Activated T-cell treated with anti-CD3 and anti-CD28 coated beads, Interleukin-2, amount 50 U/mL, for 24 hours (primary cell): Measurements from ENCODE around the gene GRIP2.

ENCODE experiments used
- DNase-seq: peaks from one replicate; pipeline ENCODE4 v3.0.0-alpha.2; 2020
- H3K27ac Mint-ChIP-seq: 2 replicates; pipeline ENCODE4 v1.8.0; 2020; ENCODE audit warnings: mild to moderate bottlenecking, mixed read lengths
- H3K27me3 Mint-ChIP-seq: 2 replicates; pipeline ENCODE4 v1.8.0; 2020; ENCODE audit warnings: mixed read lengths
- H3K36me3 Mint-ChIP-seq: 2 replicates; pipeline ENCODE4 v1.8.0; 2020; ENCODE audit warnings: low read depth, mixed read lengths
- H3K4me1 Mint-ChIP-seq: 2 replicates; pipeline ENCODE4 v1.8.0; 2020; ENCODE audit warnings: low read depth, mixed read lengths
- H3K4me3 Mint-ChIP-seq: 2 replicates; pipeline ENCODE4 v1.8.0; 2020; ENCODE audit warnings: mild to moderate bottlenecking, moderate library complexity, mixed read lengths
- H3K9me3 Mint-ChIP-seq: 2 replicates; pipeline ENCODE4 v1.8.0; 2020; ENCODE audit warnings: mixed read lengths

The GRIP2 gene

GRCh38 chr3:14539742-14540491 is at the start of gene GRIP2:
Gene GRIP2 (minus strand): TSS chr3:14540342. CDS start chr3:14540308, 34 bp downstream.
- DNase-seq: no peak
- H3K4me1 Mint-ChIP-seq: no peaks in the 10 kb centered on the region
- no peaks in the 10 kb centered on the region for H3K36me3 Mint-ChIP-seq
- no peaks in the 10 kb centered on the region for H3K9me3 Mint-ChIP-seq
- no peak within 1 kb of the TSS for H3K27ac Mint-ChIP-seq
- no peaks in the 10 kb centered on the region for H3K27me3 Mint-ChIP-seq
- H3K4me3 Mint-ChIP-seq: no peak within 1 kb of the TSS

GRCh38 chr3:14588425-14589112 is 48.4 kb upstream of the GRIP2 start:
- Mint-ChIP-seq H3K36me3 (no peaks in the 10 kb centered on the region), H3K4me1 (no peaks in the 10 kb centered on the region), H3K4me3 (no peak overlapping the region), H3K27me3 (peaks cover 22% of the 10 kb centered on the region), H3K9me3 (no peaks in the 10 kb centered on the region), H3K27ac (no peak overlapping the region)
- DNase-seq: no peak

- H3K4me3 Mint-ChIP-seq: no peak overlapping the region
- H3K4me1 Mint-ChIP-seq: no peaks in the 10 kb centered on the region
- H3K27ac Mint-ChIP-seq: no peak overlapping the region
- H3K9me3 Mint-ChIP-seq: no peaks in the 10 kb centered on the region
- peaks cover 17% of the 10 kb centered on the region for H3K27me3 Mint-ChIP-seq
- H3K36me3 Mint-ChIP-seq: no peaks in the 10 kb centered on the region
- no peak for DNase-seq
These were observed 47.7 kb upstream of the GRIP2 start for GRCh38 chr3:14587740-14588360.

- H3K36me3 Mint-ChIP-seq: no peaks in the 10 kb centered on the region
- H3K27me3 Mint-ChIP-seq: peaks cover 13% of the 10 kb centered on the region
- no peaks in the 10 kb centered on the region for H3K9me3 Mint-ChIP-seq
- no peak overlapping the region for H3K4me3 Mint-ChIP-seq
- H3K27ac Mint-ChIP-seq: no peak overlapping the region
- no peak for DNase-seq
- H3K4me1 Mint-ChIP-seq: no peaks in the 10 kb centered on the region
These were observed 46.5 kb upstream of the GRIP2 start for GRCh38 chr3:14586611-14587010.

- H3K4me3 Mint-ChIP-seq: no peak overlapping the region
- H3K36me3 Mint-ChIP-seq: no peaks in the 10 kb centered on the region
- no peaks in the 10 kb centered on the region for H3K9me3 Mint-ChIP-seq
- no peak for DNase-seq
- no peak overlapping the region for H3K27ac Mint-ChIP-seq
- peaks cover 7% of the 10 kb centered on the region for H3K27me3 Mint-ChIP-seq
- H3K4me1 Mint-ChIP-seq: no peaks in the 10 kb centered on the region
These were observed 43.5 kb upstream of the GRIP2 start for GRCh38 chr3:14583548-14584091.

- no peak overlapping the region for H3K27ac Mint-ChIP-seq
- H3K36me3 Mint-ChIP-seq: no peaks in the 10 kb centered on the region
- H3K4me3 Mint-ChIP-seq: no peak overlapping the region
- no peak for DNase-seq
- no peaks in the 10 kb centered on the region for H3K4me1 Mint-ChIP-seq
- no peaks in the 10 kb centered on the region for H3K9me3 Mint-ChIP-seq
- H3K27me3 Mint-ChIP-seq: peaks cover 11% of the 10 kb centered on the region
These were observed 41.9 kb upstream of the GRIP2 start for GRCh38 chr3:14582045-14582410.

- H3K36me3 Mint-ChIP-seq: no peaks in the 10 kb centered on the region
- no peaks in the 10 kb centered on the region for H3K4me1 Mint-ChIP-seq
- peaks cover 11% of the 10 kb centered on the region for H3K27me3 Mint-ChIP-seq
- H3K4me3 Mint-ChIP-seq: no peak overlapping the region
- H3K27ac Mint-ChIP-seq: no peak overlapping the region
- H3K9me3 Mint-ChIP-seq: no peaks in the 10 kb centered on the region
- no peak for DNase-seq
These were observed 41.3 kb upstream of the GRIP2 start for GRCh38 chr3:14581334-14582044.

GRCh38 chr3:14577897-14578296 is 37.8 kb upstream of the GRIP2 start:
- Mint-ChIP-seq H3K9me3 (no peaks in the 10 kb centered on the region), H3K27me3 (peaks cover 11% of the 10 kb centered on the region), H3K27ac (no peak overlapping the region), H3K36me3 (no peaks in the 10 kb centered on the region), H3K4me3 (no peak overlapping the region), H3K4me1 (no peaks in the 10 kb centered on the region)
- no peak for DNase-seq

- H3K9me3 Mint-ChIP-seq: no peaks in the 10 kb centered on the region
- no peaks in the 10 kb centered on the region for H3K4me1 Mint-ChIP-seq
- H3K4me3 Mint-ChIP-seq: no peak overlapping the region
- H3K27ac Mint-ChIP-seq: no peak overlapping the region
- no peak for DNase-seq
- H3K27me3 Mint-ChIP-seq: peaks cover 12% of the 10 kb centered on the region
- no peaks in the 10 kb centered on the region for H3K36me3 Mint-ChIP-seq
These were observed 36.0 kb upstream of the GRIP2 start for GRCh38 chr3:14576163-14576562.

- H3K27me3 Mint-ChIP-seq: peaks cover 9% of the 10 kb centered on the region
- no peaks in the 10 kb centered on the region for H3K9me3 Mint-ChIP-seq
- H3K4me1 Mint-ChIP-seq: no peaks in the 10 kb centered on the region
- H3K4me3 Mint-ChIP-seq: no peak overlapping the region
- H3K27ac Mint-ChIP-seq: no peak overlapping the region
- no peaks in the 10 kb centered on the region for H3K36me3 Mint-ChIP-seq
- DNase-seq: no peak
These were observed 34.0 kb upstream of the GRIP2 start for GRCh38 chr3:14574183-14574582.

GRCh38 chr3:14573706-14574105 is 33.6 kb upstream of the GRIP2 start:
- Mint-ChIP-seq H3K27me3 (peaks cover 9% of the 10 kb centered on the region), H3K9me3 (no peaks in the 10 kb centered on the region), H3K36me3 (no peaks in the 10 kb centered on the region), H3K27ac (no peak overlapping the region), H3K4me3 (no peak overlapping the region), H3K4me1 (no peaks in the 10 kb centered on the region)
- no peak for DNase-seq

- no peaks in the 10 kb centered on the region for H3K36me3 Mint-ChIP-seq
- no peak overlapping the region for H3K4me3 Mint-ChIP-seq
- no peak for DNase-seq
- H3K4me1 Mint-ChIP-seq: no peaks in the 10 kb centered on the region
- peaks cover 5% of the 10 kb centered on the region for H3K27me3 Mint-ChIP-seq
- H3K27ac Mint-ChIP-seq: no peak overlapping the region
- no peaks in the 10 kb centered on the region for H3K9me3 Mint-ChIP-seq
These were observed 30.7 kb upstream of the GRIP2 start for GRCh38 chr3:14570864-14571263.

GRCh38 chr3:14570089-14570488 is 29.9 kb upstream of the GRIP2 start:
- no peaks in the 10 kb centered on the region for H3K36me3 Mint-ChIP-seq
- no peak overlapping the region for H3K4me3 Mint-ChIP-seq
- no peak for DNase-seq
- H3K9me3 Mint-ChIP-seq: no peaks in the 10 kb centered on the region
- peaks cover 5% of the 10 kb centered on the region for H3K27me3 Mint-ChIP-seq
- no peaks in the 10 kb centered on the region for H3K4me1 Mint-ChIP-seq
- H3K27ac Mint-ChIP-seq: no peak overlapping the region

GRCh38 chr3:14569474-14570000 is 29.4 kb upstream of the GRIP2 start:
- H3K9me3 Mint-ChIP-seq: no peaks in the 10 kb centered on the region
- no peaks in the 10 kb centered on the region for H3K36me3 Mint-ChIP-seq
- DNase-seq: no peak
- H3K27me3 Mint-ChIP-seq: peaks cover 5% of the 10 kb centered on the region
- H3K4me1 Mint-ChIP-seq: no peaks in the 10 kb centered on the region
- no peak overlapping the region for H3K4me3 Mint-ChIP-seq
- no peak overlapping the region for H3K27ac Mint-ChIP-seq
